HG02973 (cell line): Measurements from ENCODE around the gene AK8.

Experiments used
- ATAC-seq: cut with Tn5 transposase; IDR thresholded peaks from one replicate; pipeline ENCODE4 v1.9.1; 2021; ENCODE audit warnings: moderate library complexity; ENCODE audit not compliant: unreplicated experiment

Gene AK8, protein sequence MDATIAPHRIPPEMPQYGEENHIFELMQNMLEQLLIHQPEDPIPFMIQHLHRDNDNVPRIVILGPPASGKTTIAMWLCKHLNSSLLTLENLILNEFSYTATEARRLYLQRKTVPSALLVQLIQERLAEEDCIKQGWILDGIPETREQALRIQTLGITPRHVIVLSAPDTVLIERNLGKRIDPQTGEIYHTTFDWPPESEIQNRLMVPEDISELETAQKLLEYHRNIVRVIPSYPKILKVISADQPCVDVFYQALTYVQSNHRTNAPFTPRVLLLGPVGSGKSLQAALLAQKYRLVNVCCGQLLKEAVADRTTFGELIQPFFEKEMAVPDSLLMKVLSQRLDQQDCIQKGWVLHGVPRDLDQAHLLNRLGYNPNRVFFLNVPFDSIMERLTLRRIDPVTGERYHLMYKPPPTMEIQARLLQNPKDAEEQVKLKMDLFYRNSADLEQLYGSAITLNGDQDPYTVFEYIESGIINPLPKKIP

GRCh38 chr9:132877824-132878694, at the start of gene AK8:
Gene AK8, minus strand, starts transcription at chr9:132878284. Its CDS starts 29 bp downstream, at chr9:132878255.
- ATAC-seq = no peak

- no peak for ATAC-seq
Measured at GRCh38 chr9:132927704-132928103, 49.6 kb upstream of the AK8 start.

DNA sequence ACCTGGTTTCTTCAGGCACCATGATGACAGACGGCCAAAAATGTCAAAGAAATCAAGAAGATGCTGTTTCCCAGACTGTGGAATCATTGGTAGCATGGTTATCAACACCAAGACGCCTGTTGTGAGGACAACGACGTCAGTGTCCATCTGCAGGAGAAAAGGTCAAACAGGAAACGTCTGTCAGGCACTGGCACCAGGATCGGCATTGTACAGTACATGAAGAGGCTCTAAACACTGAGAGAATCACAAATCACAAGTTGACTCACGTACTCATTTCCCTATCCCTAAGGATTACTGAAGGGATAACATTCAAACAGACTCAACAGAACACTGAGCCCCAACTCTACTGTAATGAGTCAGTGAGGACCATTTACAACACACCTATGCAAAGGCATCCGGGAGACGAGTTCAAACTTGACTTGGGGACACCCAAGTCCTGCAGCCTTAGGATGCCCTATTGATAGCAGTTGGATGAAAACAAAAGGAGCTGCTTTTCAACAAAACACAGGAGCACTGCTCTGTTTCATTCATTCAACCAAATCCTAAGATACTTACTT, 45.3 kb upstream of the AK8 start:
- ATAC-seq = no peak

DNA sequence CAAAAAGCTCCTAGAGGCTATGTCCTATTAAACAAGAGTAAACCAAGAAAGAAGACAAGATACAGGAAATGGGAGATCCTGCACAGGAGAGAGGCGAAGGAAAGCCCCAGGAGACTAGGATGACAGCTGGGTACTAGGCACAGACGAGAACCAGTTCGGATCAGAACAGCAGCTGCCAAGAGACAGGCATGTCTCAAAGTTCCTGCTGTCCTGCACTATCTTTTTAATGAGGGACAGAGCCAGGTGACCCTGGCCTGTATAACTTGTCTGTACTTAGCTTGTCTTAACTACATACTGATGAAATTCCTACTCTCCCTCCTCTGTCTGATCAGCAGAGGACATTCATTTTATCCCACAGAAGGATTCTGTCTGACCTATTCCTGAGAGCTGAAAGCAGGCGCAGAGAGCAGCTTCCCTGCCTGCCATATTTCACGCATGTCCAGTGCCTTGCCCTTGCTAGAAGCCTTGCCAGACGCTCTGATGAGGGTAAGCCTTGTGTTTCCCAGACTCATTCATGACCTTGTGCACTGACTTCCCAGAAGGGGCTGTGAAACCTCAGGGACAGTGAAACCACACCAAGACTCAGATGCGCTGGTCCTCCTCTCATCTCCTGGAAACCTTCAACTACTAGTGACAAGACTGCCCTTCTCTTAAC, 41.7 kb upstream of the AK8 start:
- no peak for ATAC-seq

DNA sequence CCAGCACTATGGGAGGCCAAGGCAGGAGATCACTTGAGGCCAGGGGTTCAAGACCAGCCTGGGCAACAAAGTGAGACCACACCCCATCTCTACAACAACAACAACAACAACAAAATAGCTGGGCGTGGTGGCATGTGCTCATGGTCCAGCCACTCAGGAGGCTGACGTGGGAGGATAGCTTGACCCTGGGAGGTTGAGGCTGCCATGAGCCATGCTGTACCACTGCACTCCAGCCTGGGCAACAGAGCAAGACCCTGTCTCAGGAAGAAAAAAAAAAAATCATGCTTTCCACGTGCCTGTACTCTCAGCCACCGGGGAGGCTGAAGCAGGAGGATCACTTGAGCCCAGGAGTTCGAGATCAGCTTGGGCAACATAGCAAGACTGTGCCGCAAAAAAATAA, 36.8 kb upstream of the AK8 start:
- no peak for ATAC-seq

GRCh38 chr9:132912131-132912530, 34.0 kb upstream of the AK8 start:
- ATAC-seq = no peak

- no peak for ATAC-seq
Measured at GRCh38 chr9:132910376-132910775, 32.3 kb upstream of the AK8 start.

DNA sequence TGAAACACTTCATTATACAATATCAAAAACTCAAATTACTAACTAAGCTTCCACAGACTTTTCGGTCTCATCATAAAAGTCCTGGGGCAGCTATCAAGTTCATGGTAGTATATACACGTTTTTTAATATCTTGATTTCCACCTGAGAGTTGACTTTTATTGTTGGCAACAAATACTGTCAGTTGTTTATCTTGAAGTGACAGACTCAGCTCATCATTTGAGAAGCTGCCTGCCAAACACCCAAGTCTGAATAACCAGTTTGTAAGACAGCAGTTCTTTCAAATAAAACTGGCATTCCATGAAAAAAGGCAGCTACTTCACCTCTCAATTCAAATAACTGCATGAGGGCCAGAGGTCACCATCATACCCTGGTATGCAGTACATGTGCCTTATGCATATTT, 31.2 kb upstream of the AK8 start:
- no peak for ATAC-seq

DNA sequence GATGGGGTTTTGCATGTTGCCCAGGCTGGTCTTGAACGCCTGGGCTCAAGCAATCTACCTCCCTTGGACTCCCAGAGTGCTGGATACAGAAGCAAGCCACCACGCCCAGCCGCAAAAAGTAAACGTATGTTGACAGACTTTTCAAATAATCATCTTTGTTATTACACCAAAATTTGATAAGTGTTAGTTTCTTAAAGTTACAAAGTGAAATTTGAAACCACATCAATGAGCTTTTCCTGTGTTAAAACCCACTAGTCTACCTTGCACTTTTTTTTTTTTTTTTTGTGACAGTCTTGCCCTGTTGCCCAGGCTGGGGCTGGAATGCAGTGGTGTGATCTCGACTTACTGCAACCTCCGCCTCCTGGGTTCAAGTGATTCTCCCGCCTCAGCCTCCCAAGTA, 30.6 kb upstream of the AK8 start:
- ATAC-seq = no peak

GRCh38 chr9:132905726-132906125, 27.6 kb upstream of the AK8 start:
- no peak for ATAC-seq

GRCh38 chr9:132903574-132904492, 25.7 kb upstream of the AK8 start:
- no peak for ATAC-seq

GRCh38 chr9:132901858-132902831, 24.1 kb upstream of the AK8 start:
- ATAC-seq = peak; percentile 76

- ATAC-seq = no peak
Measured at GRCh38 chr9:132898051-132898450, 20.0 kb upstream of the AK8 start.

DNA sequence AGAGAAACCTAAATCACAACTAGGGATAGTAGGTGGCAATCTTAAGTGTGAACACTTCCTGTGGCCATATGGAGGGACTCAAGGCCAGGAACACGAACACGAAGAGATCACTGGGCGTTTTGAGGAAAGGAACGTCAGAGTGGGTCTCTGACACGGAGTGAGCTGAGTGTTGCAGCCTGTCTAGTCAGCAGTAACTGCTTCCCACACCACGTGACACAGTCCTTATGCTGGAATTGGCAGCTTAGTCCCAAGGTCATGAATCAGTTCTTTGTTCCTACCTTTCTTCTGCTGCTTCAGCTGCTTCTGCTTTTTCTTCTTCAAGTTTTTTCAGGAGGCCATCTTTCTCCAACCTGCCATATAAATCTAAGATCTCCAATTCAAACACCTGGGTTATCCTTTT, 18.8 kb upstream of the AK8 start:
- ATAC-seq = no peak

- ATAC-seq = no peak
Measured at GRCh38 chr9:132896264-132896663, 18.2 kb upstream of the AK8 start.

GRCh38 chr9:132894862-132895835, 17.1 kb upstream of the AK8 start:
- no peak for ATAC-seq

- no peak for ATAC-seq
Measured at GRCh38 chr9:132894346-132894745, 16.3 kb upstream of the AK8 start.

DNA sequence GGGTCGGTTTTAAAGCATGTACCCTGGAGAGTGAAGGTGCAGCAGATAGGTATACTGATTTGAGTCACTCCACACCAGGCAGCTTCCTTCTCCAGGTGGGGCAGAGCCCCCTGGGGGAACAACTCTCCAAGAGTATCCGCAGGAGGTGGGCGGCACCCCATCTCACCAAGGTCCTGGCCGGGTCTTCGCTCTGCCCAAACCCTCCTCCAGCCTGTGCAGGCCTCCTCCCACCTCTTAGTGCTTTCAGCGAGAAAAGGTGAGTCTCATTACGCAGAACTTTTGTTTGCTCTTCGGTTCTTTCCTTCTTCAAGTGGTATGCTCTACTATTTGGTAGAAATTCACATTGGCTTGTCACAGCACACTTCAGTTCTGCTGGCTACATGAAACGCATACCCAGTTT, 14.3 kb upstream of the AK8 start:
- ATAC-seq = no peak
